GM18517 (cell line): ENCODE results near the gene PDHB.

Experiments
- ATAC-seq: cut with Tn5 transposase; IDR thresholded peaks from one replicate; pipeline ENCODE4 v1.9.1; 2021; ENCODE audit warnings: mild to moderate bottlenecking, moderate library complexity; ENCODE audit not compliant: unreplicated experiment

PDHB gene

GRCh38 chr3:58404396-58404795, 29.2 kb downstream of the PDHB start:
- ATAC-seq: no peak

GRCh38 chr3:58403513-58404109, 30.0 kb downstream of the PDHB start:
- ATAC-seq: no peak

- no peak for ATAC-seq
Observed at GRCh38 chr3:58398669-58399333, 34.8 kb downstream of the PDHB start.

- no peak for ATAC-seq
Observed at GRCh38 chr3:58394339-58394738, 39.3 kb downstream of the PDHB start.

- no peak for ATAC-seq
Observed at GRCh38 chr3:58392181-58392580, 41.5 kb downstream of the PDHB start.

GRCh38 chr3:58391156-58391865, 42.3 kb downstream of the PDHB start:
- no peak for ATAC-seq

GRCh38 chr3:58388550-58389091, 45.0 kb downstream of the PDHB start:
- no peak for ATAC-seq

- ATAC-seq: no peak
Observed at GRCh38 chr3:58387650-58388546, 45.7 kb downstream of the PDHB start.

GRCh38 chr3:58386626-58387365, 46.8 kb downstream of the PDHB start:
- no peak for ATAC-seq

GRCh38 chr3:58384381-58385090, 49.1 kb downstream of the PDHB start:
- no peak for ATAC-seq

GRCh38 chr3:58383904-58384303, 49.7 kb downstream of the PDHB start:
- no peak for ATAC-seq

- ATAC-seq: no peak
Observed at GRCh38 chr3:58383476-58383875, 50.2 kb downstream of the PDHB start.

- ATAC-seq: no peak
Observed at GRCh38 chr3:58379351-58380073, 54.1 kb downstream of the PDHB start.

- ATAC-seq: no peak
Observed at GRCh38 chr3:58377750-58378149, 55.9 kb downstream of the PDHB start.
